ENCODE results near the gene NPAS3.

GRCh38 chr14:33660248-33660647, 721.6 kb downstream of the NPAS3 start:
- TF ChIP-seq, protein P1, sequence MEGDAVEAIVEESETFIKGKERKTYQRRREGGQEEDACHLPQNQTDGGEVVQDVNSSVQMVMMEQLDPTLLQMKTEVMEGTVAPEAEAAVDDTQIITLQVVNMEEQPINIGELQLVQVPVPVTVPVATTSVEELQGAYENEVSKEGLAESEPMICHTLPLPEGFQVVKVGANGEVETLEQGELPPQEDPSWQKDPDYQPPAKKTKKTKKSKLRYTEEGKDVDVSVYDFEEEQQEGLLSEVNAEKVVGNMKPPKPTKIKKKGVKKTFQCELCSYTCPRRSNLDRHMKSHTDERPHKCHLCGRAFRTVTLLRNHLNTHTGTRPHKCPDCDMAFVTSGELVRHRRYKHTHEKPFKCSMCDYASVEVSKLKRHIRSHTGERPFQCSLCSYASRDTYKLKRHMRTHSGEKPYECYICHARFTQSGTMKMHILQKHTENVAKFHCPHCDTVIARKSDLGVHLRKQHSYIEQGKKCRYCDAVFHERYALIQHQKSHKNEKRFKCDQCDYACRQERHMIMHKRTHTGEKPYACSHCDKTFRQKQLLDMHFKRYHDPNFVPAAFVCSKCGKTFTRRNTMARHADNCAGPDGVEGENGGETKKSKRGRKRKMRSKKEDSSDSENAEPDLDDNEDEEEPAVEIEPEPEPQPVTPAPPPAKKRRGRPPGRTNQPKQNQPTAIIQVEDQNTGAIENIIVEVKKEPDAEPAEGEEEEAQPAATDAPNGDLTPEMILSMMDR (IDR thresholded peaks at IDR 0.05): no peak
- TF ChIP-seq POLR2A (IDR thresholded peaks at IDR 0.05): no peak
